GM18870 (cell line): ENCODE data around the gene RPL5.

ENCODE experiments used
- ATAC-seq: cut with Tn5 transposase; IDR thresholded peaks from one replicate; pipeline ENCODE4 v1.9.1; 2021; ENCODE audit warnings: moderate library complexity; ENCODE audit not compliant: unreplicated experiment

RPL5 gene

GRCh38 chr1:92853299-92853698, 21.5 kb downstream of the RPL5 start:
- no peak for ATAC-seq

GRCh38 chr1:92854101-92854785, 22.4 kb downstream of the RPL5 start:
- no peak for ATAC-seq

- no peak for ATAC-seq
These were observed 23.4 kb downstream of the RPL5 start for GRCh38 chr1:92855236-92855635.

- no peak for ATAC-seq
These were observed 26.0 kb downstream of the RPL5 start for GRCh38 chr1:92857817-92858216.

GRCh38 chr1:92858564-92859399, 26.9 kb downstream of the RPL5 start:
- ATAC-seq = peak; percentile 55

GRCh38 chr1:92859400-92860039, 27.7 kb downstream of the RPL5 start:
- no peak for ATAC-seq

GRCh38 chr1:92862605-92863004, 30.8 kb downstream of the RPL5 start:
- ATAC-seq = no peak

GRCh38 chr1:92864131-92864530, 32.3 kb downstream of the RPL5 start:
- no peak for ATAC-seq

- no peak for ATAC-seq
These were observed 38.8 kb downstream of the RPL5 start for GRCh38 chr1:92870591-92870990.

- ATAC-seq = no peak
These were observed 40.9 kb downstream of the RPL5 start for GRCh38 chr1:92872719-92873118.

- no peak for ATAC-seq
These were observed 43.1 kb downstream of the RPL5 start for GRCh38 chr1:92874987-92875386.

- ATAC-seq = no peak
These were observed 44.5 kb downstream of the RPL5 start for GRCh38 chr1:92876351-92876750.

- ATAC-seq = no peak
These were observed 45.4 kb downstream of the RPL5 start for GRCh38 chr1:92877081-92877711.

GRCh38 chr1:92877792-92878191, 46.0 kb downstream of the RPL5 start:
- ATAC-seq = no peak

GRCh38 chr1:92879316-92879968, 47.6 kb downstream of the RPL5 start:
- ATAC-seq = no peak

- ATAC-seq = no peak
These were observed 49.6 kb downstream of the RPL5 start for GRCh38 chr1:92881391-92881790.

GRCh38 chr1:92882819-92883218, 51.0 kb downstream of the RPL5 start:
- ATAC-seq = no peak

- no peak for ATAC-seq
These were observed 51.5 kb downstream of the RPL5 start for GRCh38 chr1:92883297-92883696.

- no peak for ATAC-seq
These were observed 52.4 kb downstream of the RPL5 start for GRCh38 chr1:92884195-92884594.

- no peak for ATAC-seq
These were observed 55.1 kb downstream of the RPL5 start for GRCh38 chr1:92886886-92887419.

GRCh38 chr1:92887465-92887864, 55.6 kb downstream of the RPL5 start:
- ATAC-seq = no peak
